PFSK-1 (cell line): ENCODE results near the gene PKM.

ENCODE experiments used
- POLR2AphosphoS5 ChIP-seq: IDR thresholded peaks from 2 replicates; pipeline ENCODE4 v1.6.1; 2012; ENCODE audit warnings: low read depth, mild to moderate bottlenecking, control low read depth, low read length, moderate library complexity
- SIN3A ChIP-seq: IDR thresholded peaks from 2 replicates; pipeline ENCODE4 v1.6.1; 2012; ENCODE audit warnings: mild to moderate bottlenecking, low read length, moderate library complexity, borderline replicate concordance; ENCODE audit not compliant: insufficient read depth
- TAF1 ChIP-seq: IDR thresholded peaks from 2 replicates; pipeline ENCODE4 v1.6.1; 2012; ENCODE audit warnings: low read length, control low read depth, borderline replicate concordance; ENCODE audit not compliant: insufficient read depth
- TF ChIP-seq, protein P1 (sequence below), 2 experiments: IDR thresholded peaks; 2 replicates each; pipeline versions ENCODE4 v1.6.1 to v1.8.0; 2011 to 2012; ENCODE audit warnings: low read depth in 2 of 2, low read length in 2 of 2, control low read depth in 1 of 2, inconsistent platforms in 1 of 2, mild to moderate bottlenecking in 1 of 2, moderate library complexity in 1 of 2; ENCODE audit not compliant: insufficient read depth in 1 of 2

DNA sequence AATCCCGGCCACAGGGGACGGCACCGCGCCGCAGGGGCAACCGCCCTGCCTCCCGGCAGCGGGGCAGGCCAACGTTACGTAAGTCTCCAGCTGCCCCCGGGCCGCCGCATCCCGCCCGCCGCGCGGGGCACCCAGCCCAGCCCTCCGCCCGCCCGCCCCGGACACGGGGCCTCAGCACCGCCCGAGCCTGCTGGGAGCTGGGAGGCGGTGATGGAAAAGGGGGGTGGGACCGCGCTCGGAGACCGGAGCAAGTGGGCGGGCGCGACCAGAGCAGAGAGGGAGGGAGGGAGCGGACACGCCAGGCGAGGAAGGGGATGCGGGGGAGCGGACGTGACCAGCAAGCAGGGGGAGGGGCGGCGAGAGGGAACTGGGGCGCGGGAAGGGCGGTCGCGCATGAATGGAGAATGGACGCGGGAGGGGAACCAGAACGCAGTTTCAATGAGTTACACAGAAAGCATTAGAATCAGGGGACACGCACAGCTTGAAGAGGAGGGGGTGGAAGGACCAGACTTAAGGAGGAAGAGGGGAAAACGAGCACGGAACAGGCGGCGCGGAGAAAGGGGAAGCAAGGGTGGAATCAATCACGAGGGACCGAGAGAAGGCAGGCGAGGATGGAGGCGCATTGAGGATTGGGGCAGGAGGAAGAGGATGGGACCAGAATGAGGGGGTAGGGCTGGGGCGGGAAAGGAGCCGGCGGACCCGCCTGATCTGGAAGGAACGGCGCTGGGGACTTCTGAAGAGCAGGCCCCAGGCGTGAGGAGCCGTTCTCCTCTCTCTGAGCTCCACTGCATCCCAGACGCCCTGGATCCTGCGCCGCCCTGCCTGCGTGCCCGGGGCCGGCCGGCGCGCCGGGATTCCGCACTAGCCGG, 559 bp downstream of the PKM start:
- TF ChIP-seq POLR2AphosphoS5 (no peak; the same call in 1 of the 2 replicates), TAF1 (peak; percentile 72; the same call in 1 of the 2 replicates), SIN3A (peak; percentile 69; the same call in 1 of the 2 replicates)
- TF ChIP-seq, protein P1, sequence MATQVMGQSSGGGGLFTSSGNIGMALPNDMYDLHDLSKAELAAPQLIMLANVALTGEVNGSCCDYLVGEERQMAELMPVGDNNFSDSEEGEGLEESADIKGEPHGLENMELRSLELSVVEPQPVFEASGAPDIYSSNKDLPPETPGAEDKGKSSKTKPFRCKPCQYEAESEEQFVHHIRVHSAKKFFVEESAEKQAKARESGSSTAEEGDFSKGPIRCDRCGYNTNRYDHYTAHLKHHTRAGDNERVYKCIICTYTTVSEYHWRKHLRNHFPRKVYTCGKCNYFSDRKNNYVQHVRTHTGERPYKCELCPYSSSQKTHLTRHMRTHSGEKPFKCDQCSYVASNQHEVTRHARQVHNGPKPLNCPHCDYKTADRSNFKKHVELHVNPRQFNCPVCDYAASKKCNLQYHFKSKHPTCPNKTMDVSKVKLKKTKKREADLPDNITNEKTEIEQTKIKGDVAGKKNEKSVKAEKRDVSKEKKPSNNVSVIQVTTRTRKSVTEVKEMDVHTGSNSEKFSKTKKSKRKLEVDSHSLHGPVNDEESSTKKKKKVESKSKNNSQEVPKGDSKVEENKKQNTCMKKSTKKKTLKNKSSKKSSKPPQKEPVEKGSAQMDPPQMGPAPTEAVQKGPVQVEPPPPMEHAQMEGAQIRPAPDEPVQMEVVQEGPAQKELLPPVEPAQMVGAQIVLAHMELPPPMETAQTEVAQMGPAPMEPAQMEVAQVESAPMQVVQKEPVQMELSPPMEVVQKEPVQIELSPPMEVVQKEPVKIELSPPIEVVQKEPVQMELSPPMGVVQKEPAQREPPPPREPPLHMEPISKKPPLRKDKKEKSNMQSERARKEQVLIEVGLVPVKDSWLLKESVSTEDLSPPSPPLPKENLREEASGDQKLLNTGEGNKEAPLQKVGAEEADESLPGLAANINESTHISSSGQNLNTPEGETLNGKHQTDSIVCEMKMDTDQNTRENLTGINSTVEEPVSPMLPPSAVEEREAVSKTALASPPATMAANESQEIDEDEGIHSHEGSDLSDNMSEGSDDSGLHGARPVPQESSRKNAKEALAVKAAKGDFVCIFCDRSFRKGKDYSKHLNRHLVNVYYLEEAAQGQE (IDR thresholded peaks at IDR 0.05; ENCODE audit: insufficient read depth in 1 of 2, low read depth in 2 of 2, low read length in 2 of 2): no peak
